Measurements from ENCODE around the gene TOX2.

DNA sequence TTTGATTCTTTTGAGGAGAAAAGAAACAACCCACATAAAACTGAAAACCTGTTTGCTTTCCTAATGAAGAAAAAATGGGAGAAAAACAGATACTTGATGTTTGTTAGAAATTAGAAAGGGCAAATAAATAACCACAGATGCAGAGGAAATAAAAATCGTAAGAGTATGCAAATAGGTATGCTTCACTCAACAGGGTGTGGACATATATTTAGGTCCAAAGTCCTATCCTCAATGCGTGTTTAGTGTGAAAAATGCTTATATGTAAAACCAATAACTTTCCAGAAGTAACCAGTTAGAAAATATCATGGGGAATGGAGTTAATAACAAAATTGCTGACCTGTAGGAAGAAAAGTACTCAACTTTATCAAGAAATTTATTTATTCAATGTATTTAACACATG, 135.7 kb downstream of the TOX2 start:
- TF ChIP-seq, protein P1, sequence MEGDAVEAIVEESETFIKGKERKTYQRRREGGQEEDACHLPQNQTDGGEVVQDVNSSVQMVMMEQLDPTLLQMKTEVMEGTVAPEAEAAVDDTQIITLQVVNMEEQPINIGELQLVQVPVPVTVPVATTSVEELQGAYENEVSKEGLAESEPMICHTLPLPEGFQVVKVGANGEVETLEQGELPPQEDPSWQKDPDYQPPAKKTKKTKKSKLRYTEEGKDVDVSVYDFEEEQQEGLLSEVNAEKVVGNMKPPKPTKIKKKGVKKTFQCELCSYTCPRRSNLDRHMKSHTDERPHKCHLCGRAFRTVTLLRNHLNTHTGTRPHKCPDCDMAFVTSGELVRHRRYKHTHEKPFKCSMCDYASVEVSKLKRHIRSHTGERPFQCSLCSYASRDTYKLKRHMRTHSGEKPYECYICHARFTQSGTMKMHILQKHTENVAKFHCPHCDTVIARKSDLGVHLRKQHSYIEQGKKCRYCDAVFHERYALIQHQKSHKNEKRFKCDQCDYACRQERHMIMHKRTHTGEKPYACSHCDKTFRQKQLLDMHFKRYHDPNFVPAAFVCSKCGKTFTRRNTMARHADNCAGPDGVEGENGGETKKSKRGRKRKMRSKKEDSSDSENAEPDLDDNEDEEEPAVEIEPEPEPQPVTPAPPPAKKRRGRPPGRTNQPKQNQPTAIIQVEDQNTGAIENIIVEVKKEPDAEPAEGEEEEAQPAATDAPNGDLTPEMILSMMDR (IDR thresholded peaks at IDR 0.05): no peak
- no peak for TF ChIP-seq ZFX (IDR thresholded peaks at IDR 0.05; ENCODE audit: borderline replicate concordance)

All from 22Rv1 (cell line).